HepG2 (cell line): ENCODE measurements around the gene GNAI2. TPM values are rescaled to one million over a fixed set of nuclear protein-coding genes. Genes with fewer than 3 reads are reported as not detected.

ENCODE experiments used
- JUND ChIP-seq: sonication (generic); formaldehyde crosslinking; IDR thresholded peaks from 2 replicates; pipeline ENCODE4 v1.8.0; 2022; ENCODE audit warnings: mild to moderate bottlenecking, missing genetic modification reagents
- MAFF ChIP-seq: IDR thresholded peaks from 2 replicates; pipeline ENCODE4 v1.6.1; 2011; ENCODE audit warnings: low read depth, low read length, improper control_type of control experiment
- MAFG ChIP-seq: sonication (generic); formaldehyde crosslinking; IDR thresholded peaks from 2 replicates; pipeline ENCODE4 v1.5.1; 2020; ENCODE audit warnings: mild to moderate bottlenecking, missing genetic modification reagents
- MLXIP ChIP-seq: sonication (generic); formaldehyde crosslinking; IDR thresholded peaks from 2 replicates; pipeline ENCODE4 v1.9.0; 2021; ENCODE audit warnings: missing genetic modification reagents, borderline replicate concordance
- MTA1 ChIP-seq: sonication (generic); formaldehyde crosslinking; IDR thresholded peaks from 2 replicates; pipeline ENCODE4 v1.4.0; 2020; ENCODE audit warnings: missing genetic modification reagents, mild to moderate bottlenecking, borderline replicate concordance
- NFYC ChIP-seq: IDR thresholded peaks from 2 replicates; pipeline ENCODE4 v1.6.1; 2016; ENCODE audit warnings: missing genetic modification reagents, missing compliant biosample characterization
- PCBP1 ChIP-seq: fragments of 200-400 bp; formaldehyde crosslinking; IDR thresholded peaks from 2 replicates; pipeline ENCODE4 v1.6.1; 2017; ENCODE audit warnings: mild to moderate bottlenecking, low read depth, low read length, borderline replicate concordance
- SP2 ChIP-seq: sonication (generic); formaldehyde crosslinking; IDR thresholded peaks from 2 replicates; pipeline ENCODE4 v1.5.1; 2020; ENCODE audit warnings: mild to moderate bottlenecking, missing genetic modification reagents
- THAP9 ChIP-seq: sonication (generic); formaldehyde crosslinking; IDR thresholded peaks from 2 replicates; pipeline ENCODE4; 2020; ENCODE audit warnings: missing genetic modification reagents, mild to moderate bottlenecking, borderline replicate concordance
- ZBTB3 ChIP-seq: sonication (generic); formaldehyde crosslinking; IDR thresholded peaks from 2 replicates; pipeline ENCODE4 v1.4.0; 2020; ENCODE audit warnings: low read depth, mild to moderate bottlenecking, moderate library complexity, missing genetic modification reagents, borderline replicate concordance
- ZNF557 ChIP-seq: sonication (generic); formaldehyde crosslinking; IDR thresholded peaks from 2 replicates; pipeline ENCODE4 v1.4.0; 2020; ENCODE audit warnings: missing genetic modification reagents
- ZNF672 ChIP-seq: sonication (generic); formaldehyde crosslinking; IDR thresholded peaks from 2 replicates; pipeline ENCODE4 v1.8.1; 2022; ENCODE audit warnings: missing genetic modification reagents
- ZNF75D ChIP-seq: sonication (generic); formaldehyde crosslinking; IDR thresholded peaks from 2 replicates; pipeline ENCODE4 v1.8.1; 2023; ENCODE audit warnings: missing genetic modification reagents, mild to moderate bottlenecking, borderline replicate concordance
- ZSCAN29 ChIP-seq: sonication (generic); formaldehyde crosslinking; conservative IDR thresholded peaks from 2 replicates; pipeline ENCODE4 v1.4.0; 2020; ENCODE audit warnings: mild to moderate bottlenecking, missing genetic modification reagents
- ZUFSP ChIP-seq: sonication (generic); formaldehyde crosslinking; IDR thresholded peaks from 2 replicates; pipeline ENCODE4 v1.9.0; 2021; ENCODE audit warnings: missing genetic modification reagents, mild to moderate bottlenecking, borderline replicate concordance
- polyA plus RNA-seq, 8 experiments: library from polyadenylated mRNA; depleted of rRNA in 3 of 8; stranded (reverse) in 7 of 8; unstranded in 1 of 8; fragments of >200 nt; fragmentation: Illumina TruSeq in 4 of 8; extraction: Trizol in 4 of 8; gene quantifications; 2 replicates each; pipeline versions ENCODE4 v1.2.1 to v1.2.3, GENCODE V29; 2011 to 2016; ENCODE audit warnings: low read depth in 4 of 8, missing spikeins in 1 of 8, mixed read lengths in 1 of 8; ENCODE audit not compliant: insufficient read depth in 1 of 8
- total RNA-seq, 5 experiments: library from RNA; depleted of rRNA; stranded (reverse); fragments of >200 nt; fragmentation: Illumina TruSeq; extraction: Trizol; gene quantifications; 2 replicates each; pipeline ENCODE4 v1.2.3, GENCODE V29; 2016; ENCODE audit warnings: low read depth in 1 of 5
- TF ChIP-seq, protein P1 (sequence below): IDR thresholded peaks from 2 replicates; pipeline ENCODE4 v1.6.1; 2016
- TF ChIP-seq, protein P2 (sequence below): sonication (generic); formaldehyde crosslinking; IDR thresholded peaks from 2 replicates; pipeline ENCODE4 v1.5.1; 2020; ENCODE audit warnings: missing genetic modification reagents, mild to moderate bottlenecking, borderline replicate concordance
- TF ChIP-seq, protein P3 (sequence below): sonication (generic); formaldehyde crosslinking; IDR thresholded peaks from 2 replicates; pipeline ENCODE4 v1.8.0; 2022; ENCODE audit warnings: mild to moderate bottlenecking, missing genetic modification reagents

The GNAI2 gene
- total and polyA plus RNA-seq, 2 of the 13 experiments (the other 11 are each of a cell fraction or from before 2014, with no cell fraction given), result 51.1 to 66.2 TPM

DNA sequence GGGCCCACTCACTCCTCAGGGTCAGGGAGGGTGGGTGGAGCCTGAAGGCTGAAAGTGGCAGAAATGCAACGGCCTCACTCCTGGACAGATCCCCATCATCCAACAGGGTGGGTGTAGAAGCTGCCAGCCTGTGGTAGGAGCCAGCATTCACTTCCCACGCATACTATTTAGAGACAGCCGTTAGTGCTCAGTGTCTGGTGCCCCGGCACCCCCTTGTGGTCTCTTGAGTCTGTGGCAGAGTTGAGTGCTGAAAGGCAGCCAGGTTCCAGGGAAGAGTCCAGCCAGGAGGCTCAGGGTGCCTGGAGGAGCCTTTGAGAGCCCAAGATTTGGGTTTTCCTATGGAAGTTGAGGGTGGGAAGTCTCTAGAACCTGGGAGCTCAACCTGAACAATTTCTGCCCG, 46.7 kb upstream of the GNAI2 start (continued):
- TF ChIP-seq THAP9 (no peak), ZUFSP (CRISPR knock-in tag) (no peak), ZBTB3 (CRISPR knock-in tag) (no peak), ZNF75D (CRISPR knock-in tag) (no peak), ZNF557 (CRISPR knock-in tag) (no peak), MLXIP (CRISPR knock-in tag) (no peak), MAFG (CRISPR knock-in tag) (no peak), PCBP1 (no peak), JUND (CRISPR knock-in tag) (no peak), MAFF (no peak), NFYC (no peak), ZSCAN29 (CRISPR knock-in tag) (no peak), SP2 (no peak), ZNF672 (CRISPR knock-in tag) (no peak), MTA1 (CRISPR knock-in tag) (no peak)
- TF ChIP-seq, protein P1, sequence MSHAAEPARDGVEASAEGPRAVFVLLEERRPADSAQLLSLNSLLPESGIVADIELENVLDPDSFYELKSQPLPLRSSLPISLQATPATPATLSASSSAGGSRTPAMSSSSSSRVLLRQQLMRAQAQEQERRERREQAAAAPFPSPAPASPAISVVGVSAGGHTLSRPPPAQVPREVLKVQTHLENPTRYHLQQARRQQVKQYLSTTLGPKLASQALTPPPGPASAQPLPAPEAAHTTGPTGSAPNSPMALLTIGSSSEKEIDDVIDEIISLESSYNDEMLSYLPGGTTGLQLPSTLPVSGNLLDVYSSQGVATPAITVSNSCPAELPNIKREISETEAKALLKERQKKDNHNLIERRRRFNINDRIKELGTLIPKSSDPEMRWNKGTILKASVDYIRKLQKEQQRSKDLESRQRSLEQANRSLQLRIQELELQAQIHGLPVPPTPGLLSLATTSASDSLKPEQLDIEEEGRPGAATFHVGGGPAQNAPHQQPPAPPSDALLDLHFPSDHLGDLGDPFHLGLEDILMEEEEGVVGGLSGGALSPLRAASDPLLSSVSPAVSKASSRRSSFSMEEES (CRISPR knock-in tag), result no peak
- TF ChIP-seq, protein P2, sequence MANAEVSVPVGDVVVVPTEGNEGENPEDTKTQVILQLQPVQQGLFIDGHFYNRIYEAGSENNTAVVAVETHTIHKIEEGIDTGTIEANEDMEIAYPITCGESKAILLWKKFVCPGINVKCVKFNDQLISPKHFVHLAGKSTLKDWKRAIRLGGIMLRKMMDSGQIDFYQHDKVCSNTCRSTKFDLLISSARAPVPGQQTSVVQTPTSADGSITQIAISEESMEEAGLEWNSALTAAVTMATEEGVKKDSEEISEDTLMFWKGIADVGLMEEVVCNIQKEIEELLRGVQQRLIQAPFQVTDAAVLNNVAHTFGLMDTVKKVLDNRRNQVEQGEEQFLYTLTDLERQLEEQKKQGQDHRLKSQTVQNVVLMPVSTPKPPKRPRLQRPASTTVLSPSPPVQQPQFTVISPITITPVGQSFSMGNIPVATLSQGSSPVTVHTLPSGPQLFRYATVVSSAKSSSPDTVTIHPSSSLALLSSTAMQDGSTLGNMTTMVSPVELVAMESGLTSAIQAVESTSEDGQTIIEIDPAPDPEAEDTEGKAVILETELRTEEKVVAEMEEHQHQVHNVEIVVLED, result no peak
- TF ChIP-seq, protein P3, sequence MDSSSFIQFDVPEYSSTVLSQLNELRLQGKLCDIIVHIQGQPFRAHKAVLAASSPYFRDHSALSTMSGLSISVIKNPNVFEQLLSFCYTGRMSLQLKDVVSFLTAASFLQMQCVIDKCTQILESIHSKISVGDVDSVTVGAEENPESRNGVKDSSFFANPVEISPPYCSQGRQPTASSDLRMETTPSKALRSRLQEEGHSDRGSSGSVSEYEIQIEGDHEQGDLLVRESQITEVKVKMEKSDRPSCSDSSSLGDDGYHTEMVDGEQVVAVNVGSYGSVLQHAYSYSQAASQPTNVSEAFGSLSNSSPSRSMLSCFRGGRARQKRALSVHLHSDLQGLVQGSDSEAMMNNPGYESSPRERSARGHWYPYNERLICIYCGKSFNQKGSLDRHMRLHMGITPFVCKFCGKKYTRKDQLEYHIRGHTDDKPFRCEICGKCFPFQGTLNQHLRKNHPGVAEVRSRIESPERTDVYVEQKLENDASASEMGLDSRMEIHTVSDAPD (CRISPR knock-in tag), result no peak
